HG03095 (cell line): ENCODE measurements around the gene C5orf22.
"Not testable (repeated sequence)": the region's sequence is repeated elsewhere in the genome, so short reads cannot be mapped to it uniquely, and the experiment has no call there.

Experiments used
- ATAC-seq: cut with Tn5 transposase; IDR thresholded peaks from one replicate; pipeline ENCODE4 v1.9.1; 2021; ENCODE audit warnings: moderate library complexity; ENCODE audit not compliant: unreplicated experiment

Gene C5orf22

GRCh38 chr5:31598640-31599611 lies 66.8 kb downstream of the C5orf22 start:
- ATAC-seq = no peak

- not testable (repeated sequence) for ATAC-seq
These were observed 70.2 kb downstream of the C5orf22 start for GRCh38 chr5:31602305-31602704.

GRCh38 chr5:31604240-31604639 lies 72.1 kb downstream of the C5orf22 start:
- ATAC-seq = no peak

GRCh38 chr5:31604644-31605043 lies 72.5 kb downstream of the C5orf22 start:
- no peak for ATAC-seq
